ENCODE results near the gene PRKAR1A. TPM values are rescaled to one million over a fixed set of nuclear protein-coding genes. Genes with fewer than 3 reads are reported as not detected.

Gene PRKAR1A
- total RNA-seq (2021) (149 to 158 TPM (median 155 TPM) in 3 replicates), Bru-seq, nascent RNA (percentile 93 among the genes with signal in this experiment)
- long read RNA-seq, experiment 1, full-length matches to known transcripts = 901 of 1,108 reads
- long read RNA-seq, experiment 1, partial matches to known transcripts = 103 of 1,108 reads
- long read RNA-seq, experiment 1, other reads (novel, unspliced or antisense) = 104 of 1,108 reads
- long read RNA-seq, experiment 2, full-length matches to known transcripts = 66 of 175 reads
- long read RNA-seq, experiment 2, partial matches to known transcripts = 25 of 175 reads
- long read RNA-seq, experiment 2, other reads (novel, unspliced or antisense) = 84 of 175 reads
- long read RNA-seq, experiment 3, full-length matches to known transcripts = 149 of 254 reads
- long read RNA-seq, experiment 3, partial matches to known transcripts = 76 of 254 reads
- long read RNA-seq, experiment 3, other reads (novel, unspliced or antisense) = 29 of 254 reads

DNA sequence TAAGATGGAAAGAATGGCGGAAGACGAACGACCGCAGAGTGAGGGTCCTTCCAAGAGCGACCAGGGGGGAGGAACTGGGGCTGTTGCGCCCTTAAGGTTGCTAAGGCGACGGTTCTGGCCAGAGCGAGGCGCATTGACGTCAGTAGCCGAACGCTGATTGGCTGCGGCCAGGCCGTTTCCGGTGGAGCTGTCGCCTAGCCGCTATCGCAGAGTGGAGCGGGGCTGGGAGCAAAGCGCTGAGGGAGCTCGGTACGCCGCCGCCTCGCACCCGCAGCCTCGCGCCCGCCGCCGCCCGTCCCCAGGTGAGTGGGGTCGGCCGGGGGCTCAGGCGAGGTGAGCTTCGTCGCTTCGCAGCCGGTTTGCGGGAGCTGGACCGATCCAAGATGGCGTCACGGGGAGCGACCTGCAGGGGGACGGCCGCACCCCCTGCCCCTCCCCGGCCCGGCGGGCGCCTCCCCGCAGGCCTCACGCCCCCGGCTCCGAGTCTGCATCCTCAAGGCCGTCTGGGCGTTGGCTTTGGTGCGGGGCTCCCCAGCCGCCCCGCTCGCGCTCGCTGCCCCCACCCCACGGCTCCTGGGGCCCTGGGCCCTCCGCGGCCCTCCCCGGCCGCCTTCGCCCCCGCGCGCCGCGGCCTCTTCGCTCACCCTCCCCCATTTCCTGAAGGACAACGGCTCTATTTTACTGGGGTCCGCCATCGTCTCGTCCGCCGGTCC is at the start of gene PRKAR1A:
PRKAR1A (plus strand) TSS at position 184 of the 713 bp plus-strand sequence. CDS start 2,970 bp downstream, outside the sequence.
- Mint-ChIP-seq H3K9me3 (peaks cover 14% of the 10 kb centered on the region), H3K27ac (peak within 1 kb of the TSS; percentile 98), H3K27me3 (ENCODE audit: low read depth) (no peaks in the 10 kb centered on the region; the same call in 1 of the 2 replicates), H3K36me3 (peaks cover 22% of the 10 kb centered on the region), H3K4me1 (peaks cover 36% of the 10 kb centered on the region), H3K4me3 (peak within 1 kb of the TSS; percentile 98)
- DNase-seq (ENCODE audit: low spot score) (peak; percentile 91), ATAC-seq (peak; percentile 84)
- ChIA-PET POLR2A (interaction anchor here (1.0 to 2.7 kb wide), 5 partner anchors 14 to 102 kb away, joined by 4 to 14 read pairs (median 6); partner anchors contain the start of genes FAM20A and WIPI1), CTCF (interaction anchor here (0.7 to 1.4 kb wide), 3 partner anchors 21 to 101 kb away, joined by 3 to 4 read pairs (median 4); no protein-coding TSS in a partner anchor)
- TF ChIP-seq JUN (CRISPR knock-in tag; IDR thresholded peaks at IDR 0.05) = no peak
- no peak for TF ChIP-seq ZBTB21 (CRISPR knock-in tag; IDR thresholded peaks at IDR 0.05; ENCODE audit: borderline replicate concordance)
- TF ChIP-seq, protein P1, sequence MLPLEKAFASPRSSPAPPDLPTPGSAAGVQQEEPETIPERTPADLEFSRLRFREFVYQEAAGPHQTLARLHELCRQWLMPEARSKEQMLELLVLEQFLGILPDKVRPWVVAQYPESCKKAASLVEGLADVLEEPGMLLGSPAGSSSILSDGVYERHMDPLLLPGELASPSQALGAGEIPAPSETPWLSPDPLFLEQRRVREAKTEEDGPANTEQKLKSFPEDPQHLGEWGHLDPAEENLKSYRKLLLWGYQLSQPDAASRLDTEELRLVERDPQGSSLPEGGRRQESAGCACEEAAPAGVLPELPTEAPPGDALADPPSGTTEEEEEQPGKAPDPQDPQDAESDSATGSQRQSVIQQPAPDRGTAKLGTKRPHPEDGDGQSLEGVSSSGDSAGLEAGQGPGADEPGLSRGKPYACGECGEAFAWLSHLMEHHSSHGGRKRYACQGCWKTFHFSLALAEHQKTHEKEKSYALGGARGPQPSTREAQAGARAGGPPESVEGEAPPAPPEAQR (CRISPR knock-in tag; IDR thresholded peaks at IDR 0.05) = no peak
- TF ChIP-seq ZNF396 (CRISPR knock-in tag; IDR thresholded peaks at IDR 0.05; ENCODE audit: borderline replicate concordance) = no peak
- TF ChIP-seq HMGA2 (CRISPR knock-in tag; IDR thresholded peaks at IDR 0.05) = no peak
- TF ChIP-seq CBFB (CRISPR knock-in tag; IDR thresholded peaks at IDR 0.05; ENCODE audit: low read depth) = no peak
- no peak for TF ChIP-seq SOX15 (CRISPR knock-in tag; IDR thresholded peaks at IDR 0.05)
- TF ChIP-seq, protein P2, sequence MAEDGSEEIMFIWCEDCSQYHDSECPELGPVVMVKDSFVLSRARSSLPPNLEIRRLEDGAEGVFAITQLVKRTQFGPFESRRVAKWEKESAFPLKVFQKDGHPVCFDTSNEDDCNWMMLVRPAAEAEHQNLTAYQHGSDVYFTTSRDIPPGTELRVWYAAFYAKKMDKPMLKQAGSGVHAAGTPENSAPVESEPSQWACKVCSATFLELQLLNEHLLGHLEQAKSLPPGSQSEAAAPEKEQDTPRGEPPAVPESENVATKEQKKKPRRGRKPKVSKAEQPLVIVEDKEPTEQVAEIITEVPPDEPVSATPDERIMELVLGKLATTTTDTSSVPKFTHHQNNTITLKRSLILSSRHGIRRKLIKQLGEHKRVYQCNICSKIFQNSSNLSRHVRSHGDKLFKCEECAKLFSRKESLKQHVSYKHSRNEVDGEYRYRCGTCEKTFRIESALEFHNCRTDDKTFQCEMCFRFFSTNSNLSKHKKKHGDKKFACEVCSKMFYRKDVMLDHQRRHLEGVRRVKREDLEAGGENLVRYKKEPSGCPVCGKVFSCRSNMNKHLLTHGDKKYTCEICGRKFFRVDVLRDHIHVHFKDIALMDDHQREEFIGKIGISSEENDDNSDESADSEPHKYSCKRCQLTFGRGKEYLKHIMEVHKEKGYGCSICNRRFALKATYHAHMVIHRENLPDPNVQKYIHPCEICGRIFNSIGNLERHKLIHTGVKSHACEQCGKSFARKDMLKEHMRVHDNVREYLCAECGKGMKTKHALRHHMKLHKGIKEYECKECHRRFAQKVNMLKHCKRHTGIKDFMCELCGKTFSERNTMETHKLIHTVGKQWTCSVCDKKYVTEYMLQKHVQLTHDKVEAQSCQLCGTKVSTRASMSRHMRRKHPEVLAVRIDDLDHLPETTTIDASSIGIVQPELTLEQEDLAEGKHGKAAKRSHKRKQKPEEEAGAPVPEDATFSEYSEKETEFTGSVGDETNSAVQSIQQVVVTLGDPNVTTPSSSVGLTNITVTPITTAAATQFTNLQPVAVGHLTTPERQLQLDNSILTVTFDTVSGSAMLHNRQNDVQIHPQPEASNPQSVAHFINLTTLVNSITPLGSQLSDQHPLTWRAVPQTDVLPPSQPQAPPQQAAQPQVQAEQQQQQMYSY (CRISPR knock-in tag; IDR thresholded peaks at IDR 0.05) = 0 out of 2 replicates have a peak, but pooled peaks have one; percentile 26
- 0 out of 2 replicates have a peak, but pooled peaks have one; percentile 37 for TF ChIP-seq TCF7 (CRISPR knock-in tag; IDR thresholded peaks at IDR 0.05; ENCODE audit: low read depth)
- no peak for TF ChIP-seq NR3C1 (CRISPR knock-in tag; conservative IDR thresholded peaks at IDR 0.05; ENCODE audit: low read depth)
- TF ChIP-seq, protein P3, sequence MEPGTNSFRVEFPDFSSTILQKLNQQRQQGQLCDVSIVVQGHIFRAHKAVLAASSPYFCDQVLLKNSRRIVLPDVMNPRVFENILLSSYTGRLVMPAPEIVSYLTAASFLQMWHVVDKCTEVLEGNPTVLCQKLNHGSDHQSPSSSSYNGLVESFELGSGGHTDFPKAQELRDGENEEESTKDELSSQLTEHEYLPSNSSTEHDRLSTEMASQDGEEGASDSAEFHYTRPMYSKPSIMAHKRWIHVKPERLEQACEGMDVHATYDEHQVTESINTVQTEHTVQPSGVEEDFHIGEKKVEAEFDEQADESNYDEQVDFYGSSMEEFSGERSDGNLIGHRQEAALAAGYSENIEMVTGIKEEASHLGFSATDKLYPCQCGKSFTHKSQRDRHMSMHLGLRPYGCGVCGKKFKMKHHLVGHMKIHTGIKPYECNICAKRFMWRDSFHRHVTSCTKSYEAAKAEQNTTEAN (CRISPR knock-in tag; IDR thresholded peaks at IDR 0.05) = peak; percentile 85; the same call in 1 of the 2 replicates
- no peak for TF ChIP-seq ZNF138 (CRISPR knock-in tag; conservative IDR thresholded peaks at IDR 0.05)
- TF ChIP-seq FOXJ3 (CRISPR knock-in tag; IDR thresholded peaks at IDR 0.05; ENCODE audit: borderline replicate concordance) = no peak
- TF ChIP-seq SMAD3 (CRISPR knock-in tag; IDR thresholded peaks at IDR 0.05; ENCODE audit: borderline replicate concordance) = no peak
- peak; percentile 62 for TF ChIP-seq GABPB1 (CRISPR knock-in tag; IDR thresholded peaks at IDR 0.05)
- TF ChIP-seq ZNF219 (CRISPR knock-in tag; IDR thresholded peaks at IDR 0.05; ENCODE audit: borderline replicate concordance) = no peak
- TF ChIP-seq, protein P4, sequence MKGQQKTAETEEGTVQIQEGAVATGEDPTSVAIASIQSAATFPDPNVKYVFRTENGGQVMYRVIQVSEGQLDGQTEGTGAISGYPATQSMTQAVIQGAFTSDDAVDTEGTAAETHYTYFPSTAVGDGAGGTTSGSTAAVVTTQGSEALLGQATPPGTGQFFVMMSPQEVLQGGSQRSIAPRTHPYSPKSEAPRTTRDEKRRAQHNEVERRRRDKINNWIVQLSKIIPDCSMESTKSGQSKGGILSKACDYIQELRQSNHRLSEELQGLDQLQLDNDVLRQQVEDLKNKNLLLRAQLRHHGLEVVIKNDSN (CRISPR knock-in tag; IDR thresholded peaks at IDR 0.05) = no peak
- no peak for TF ChIP-seq GTF2I (CRISPR knock-in tag; conservative IDR thresholded peaks at IDR 0.05)
- no peak for TF ChIP-seq SMAD4 (CRISPR knock-in tag; IDR thresholded peaks at IDR 0.05)
- no peak for TF ChIP-seq ZNF121 (CRISPR knock-in tag; IDR thresholded peaks at IDR 0.05)
- TF ChIP-seq ZNF317 (CRISPR knock-in tag; IDR thresholded peaks at IDR 0.05; ENCODE audit: borderline replicate concordance, low read depth) = no peak
- no peak for TF ChIP-seq ZNF263 (CRISPR knock-in tag; IDR thresholded peaks at IDR 0.05; ENCODE audit: low read depth)
- no peak for TF ChIP-seq FOXK1 (CRISPR knock-in tag; IDR thresholded peaks at IDR 0.05)
- no peak for TF ChIP-seq GRHL2 (CRISPR knock-in tag; IDR thresholded peaks at IDR 0.05; ENCODE audit: insufficient replicate concordance, severe bottlenecking)
- TF ChIP-seq, protein P5, sequence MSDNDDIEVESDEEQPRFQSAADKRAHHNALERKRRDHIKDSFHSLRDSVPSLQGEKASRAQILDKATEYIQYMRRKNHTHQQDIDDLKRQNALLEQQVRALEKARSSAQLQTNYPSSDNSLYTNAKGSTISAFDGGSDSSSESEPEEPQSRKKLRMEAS (CRISPR knock-in tag; IDR thresholded peaks at IDR 0.05) = no peak
- peak; percentile 64; the same call in 1 of the 2 replicates for TF ChIP-seq SP1 (CRISPR knock-in tag; conservative IDR thresholded peaks at IDR 0.05)
- peak; percentile 7; the same call in 1 of the 2 replicates for TF ChIP-seq TEAD1 (CRISPR knock-in tag; IDR thresholded peaks at IDR 0.05)
- TF ChIP-seq NFE2L1 (CRISPR knock-in tag; IDR thresholded peaks at IDR 0.05) = 0 out of 2 replicates have a peak, but pooled peaks have one; percentile 48
- TF ChIP-seq TP53 (CRISPR knock-in tag; IDR thresholded peaks at IDR 0.05) = no peak
- 0 out of 2 replicates have a peak, but pooled peaks have one; percentile 23 for TF ChIP-seq CREB1 (CRISPR knock-in tag; IDR thresholded peaks at IDR 0.05)
- no peak for TF ChIP-seq ESRRA (CRISPR knock-in tag; IDR thresholded peaks at IDR 0.05; ENCODE audit: borderline replicate concordance)

All from WTC11 (cell line).